BLaER1 (cell line): Measurements from ENCODE around the gene PAN3.

Experiments
- H3K27ac ChIP-seq: shearing (Covaris generic); formaldehyde crosslinking; 2 replicates; pipeline ENCODE4 v1.8.1; 2022
- H3K27me3 ChIP-seq: shearing (Covaris generic); formaldehyde crosslinking; 2 replicates; pipeline ENCODE4 v1.8.1; 2022
- H3K36me3 ChIP-seq: shearing (Covaris generic); formaldehyde crosslinking; 2 replicates; pipeline ENCODE4 v1.8.1; 2022
- H3K4me1 ChIP-seq: shearing (Covaris generic); formaldehyde crosslinking; 2 replicates; pipeline ENCODE4 v1.8.1; 2022
- H3K4me2 ChIP-seq: shearing (Covaris generic); formaldehyde crosslinking; 2 replicates; pipeline ENCODE4 v1.8.1; 2022
- H3K4me3 ChIP-seq: shearing (Covaris generic); formaldehyde crosslinking; 2 replicates; pipeline ENCODE4 v1.8.1; 2022
- H3K9ac ChIP-seq: shearing (Covaris generic); formaldehyde crosslinking; 2 replicates; pipeline ENCODE4 v1.8.1; 2022
- H3K9me3 ChIP-seq: shearing (Covaris generic); formaldehyde crosslinking; 2 replicates; pipeline ENCODE4 v1.8.1; 2022
- H4K20me1 ChIP-seq: shearing (Covaris generic); formaldehyde crosslinking; 2 replicates; pipeline ENCODE4 v1.8.1; 2022
- Cebpa-rat ChIP-seq: shearing (Covaris generic); IDR thresholded peaks from 2 replicates; pipeline ENCODE4 v1.8.1; 2022

The PAN3 gene

DNA sequence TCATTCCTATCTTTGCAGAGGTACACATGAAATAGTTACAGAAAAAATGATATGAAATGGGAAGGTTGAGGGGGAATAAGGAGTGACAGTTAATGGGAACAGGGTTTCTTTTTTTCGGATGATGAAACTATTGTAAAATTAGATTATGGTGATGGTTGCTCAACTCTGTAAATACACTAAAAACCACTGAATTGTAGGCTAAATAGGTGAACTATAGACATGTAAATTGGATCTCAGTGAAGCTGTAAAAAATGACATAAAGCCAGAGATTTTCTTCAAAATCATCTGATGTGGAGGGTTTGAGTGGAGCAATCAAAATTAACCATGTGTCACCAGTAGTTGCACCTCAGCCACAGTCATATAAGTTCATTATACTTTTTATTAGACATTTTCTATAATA is 31.4 kb upstream of the PAN3 start:
- Histone ChIP-seq H3K4me3 (no peak overlapping the region), H3K4me2 (no peak overlapping the region)
- TF ChIP-seq Cebpa-rat, result no peak

DNA sequence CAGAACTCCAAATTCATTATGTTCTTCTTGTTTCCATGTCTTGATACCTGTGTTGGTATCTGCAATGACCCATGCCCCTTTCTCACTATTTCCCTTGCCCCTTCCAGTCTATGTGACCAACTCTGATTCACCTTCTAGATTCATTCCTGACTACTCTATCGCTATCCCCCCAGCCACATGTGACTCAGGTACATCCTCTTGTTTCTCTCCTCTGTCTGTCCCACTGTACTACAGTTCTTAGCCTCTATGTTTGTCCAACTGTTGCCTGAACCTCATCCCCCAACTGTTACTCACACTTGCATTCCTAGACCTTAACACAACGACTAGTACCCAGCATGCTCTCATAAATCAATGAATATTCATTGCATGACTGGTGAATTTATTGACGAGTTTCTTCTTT is 27.9 kb upstream of the PAN3 start:
- no peak overlapping the region for H3K4me3 ChIP-seq
- no peak overlapping the region for H3K27ac ChIP-seq
- no peaks in the 10 kb centered on the region for H4K20me1 ChIP-seq
- H3K36me3 ChIP-seq, result no peaks in the 10 kb centered on the region
- H3K9me3 ChIP-seq, result no peaks in the 10 kb centered on the region
- no peak for TF ChIP-seq Cebpa-rat
- H3K9ac ChIP-seq, result no peak overlapping the region
- H3K4me1 ChIP-seq, result no peaks in the 10 kb centered on the region
- H3K4me2 ChIP-seq, result no peak overlapping the region
- no peaks in the 10 kb centered on the region for H3K27me3 ChIP-seq

More for the DNA sequence above, 31.4 kb upstream of the PAN3 start:
- Histone ChIP-seq H3K27ac (no peak overlapping the region), H3K9ac (no peak overlapping the region), H3K27me3 (no peaks in the 10 kb centered on the region), H3K4me1 (no peaks in the 10 kb centered on the region), H4K20me1 (no peaks in the 10 kb centered on the region), H3K9me3 (no peaks in the 10 kb centered on the region), H3K36me3 (no peaks in the 10 kb centered on the region)

GRCh38 chr13:28116736-28117135 is 21.6 kb upstream of the PAN3 start:
- Histone ChIP-seq H3K27me3 (no peaks in the 10 kb centered on the region), H3K4me2 (no peak overlapping the region), H3K4me1 (no peaks in the 10 kb centered on the region), H3K9me3 (no peaks in the 10 kb centered on the region; the same call in 1 of the 2 replicates), H3K9ac (no peak overlapping the region), H3K4me3 (no peak overlapping the region), H3K36me3 (no peaks in the 10 kb centered on the region), H4K20me1 (no peaks in the 10 kb centered on the region), H3K27ac (no peak overlapping the region)
- no peak for TF ChIP-seq Cebpa-rat

GRCh38 chr13:28117689-28118377 is 20.5 kb upstream of the PAN3 start:
- Histone ChIP-seq H3K27ac (no peak overlapping the region), H3K4me3 (no peak overlapping the region), H3K4me1 (peaks cover 7% of the 10 kb centered on the region; the same call in 1 of the 2 replicates), H3K9me3 (no peaks in the 10 kb centered on the region; the same call in 1 of the 2 replicates), H4K20me1 (no peaks in the 10 kb centered on the region), H3K27me3 (no peaks in the 10 kb centered on the region), H3K4me2 (no peak overlapping the region), H3K36me3 (no peaks in the 10 kb centered on the region), H3K9ac (no peak overlapping the region)
- no peak for TF ChIP-seq Cebpa-rat

DNA sequence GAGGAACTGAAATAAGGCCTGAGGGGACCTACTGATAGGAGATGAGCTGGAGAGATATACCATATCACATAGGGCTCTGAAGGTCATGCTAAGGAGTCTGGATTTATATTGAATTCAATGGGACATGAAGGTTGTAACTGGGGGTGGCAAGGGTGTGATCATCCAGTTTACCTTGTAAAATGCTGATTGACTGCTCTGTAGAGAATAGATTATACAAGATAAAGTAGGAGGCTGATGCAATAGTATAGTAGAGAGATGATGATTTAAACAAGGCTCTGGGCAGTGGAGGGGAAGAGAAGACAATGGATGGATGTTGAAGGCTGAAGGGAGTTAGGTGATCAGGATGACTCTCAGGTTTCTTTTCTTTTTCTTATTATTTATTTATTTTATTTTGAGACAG is 18.0 kb upstream of the PAN3 start:
- Histone ChIP-seq H3K9me3 (no peaks in the 10 kb centered on the region; the same call in 1 of the 2 replicates), H4K20me1 (no peaks in the 10 kb centered on the region), H3K27me3 (no peaks in the 10 kb centered on the region), H3K4me1 (peaks cover 7% of the 10 kb centered on the region; the same call in 1 of the 2 replicates), H3K27ac (no peak overlapping the region), H3K9ac (no peak overlapping the region), H3K36me3 (no peaks in the 10 kb centered on the region), H3K4me3 (no peak overlapping the region), H3K4me2 (no peak overlapping the region)
- no peak for TF ChIP-seq Cebpa-rat

DNA sequence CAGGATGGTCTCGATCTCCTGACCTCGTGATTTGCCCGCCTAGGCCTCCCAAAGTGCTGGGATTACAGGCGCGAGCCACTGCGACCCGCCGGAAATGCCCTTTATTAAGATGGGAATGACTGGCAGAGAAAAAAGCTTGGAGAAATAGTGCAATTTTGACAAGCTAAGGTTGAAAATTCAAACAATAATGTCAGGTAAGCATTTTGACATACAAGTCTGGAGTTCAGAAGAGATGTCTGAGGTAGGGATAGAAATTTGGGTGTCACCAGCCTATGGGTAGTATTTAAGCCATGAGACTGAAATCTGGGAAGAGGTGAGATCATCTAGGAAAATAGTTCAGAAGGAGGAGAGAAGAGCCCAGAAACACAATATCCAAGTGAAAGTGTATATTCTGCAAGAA is 17.1 kb upstream of the PAN3 start:
- no peak overlapping the region for H3K27ac ChIP-seq
- no peak for TF ChIP-seq Cebpa-rat

GRCh38 chr13:28128030-28128429 is 10.3 kb upstream of the PAN3 start:
- Histone ChIP-seq H3K4me3 (no peak overlapping the region), H4K20me1 (no peaks in the 10 kb centered on the region), H3K9ac (no peak overlapping the region), H3K36me3 (no peaks in the 10 kb centered on the region), H3K9me3 (no peaks in the 10 kb centered on the region), H3K27me3 (no peaks in the 10 kb centered on the region), H3K4me1 (peaks cover 25% of the 10 kb centered on the region), H3K4me2 (no peak overlapping the region), H3K27ac (no peak overlapping the region)
- TF ChIP-seq Cebpa-rat, result no peak

More for the DNA sequence above, 17.1 kb upstream of the PAN3 start:
- Histone ChIP-seq H3K27me3 (no peaks in the 10 kb centered on the region), H3K4me2 (no peak overlapping the region), H3K9me3 (no peaks in the 10 kb centered on the region; the same call in 1 of the 2 replicates), H3K9ac (no peak overlapping the region), H3K4me1 (peaks cover 10% of the 10 kb centered on the region), H4K20me1 (no peaks in the 10 kb centered on the region), H3K4me3 (no peak overlapping the region), H3K36me3 (no peaks in the 10 kb centered on the region)

GRCh38 chr13:28128926-28129325 is 9.4 kb upstream of the PAN3 start:
- no peaks in the 10 kb centered on the region for H3K36me3 ChIP-seq
- TF ChIP-seq Cebpa-rat, result no peak
- no peaks in the 10 kb centered on the region for H4K20me1 ChIP-seq
- H3K4me2 ChIP-seq, result 0 out of 2 replicates have a peak overlapping the region, but pooled peaks have one; percentile 4
- no peak overlapping the region for H3K9ac ChIP-seq
- H3K4me1 ChIP-seq, result peaks cover 25% of the 10 kb centered on the region
- no peak overlapping the region for H3K4me3 ChIP-seq
- no peak overlapping the region for H3K27ac ChIP-seq
- H3K9me3 ChIP-seq, result no peaks in the 10 kb centered on the region
- no peaks in the 10 kb centered on the region for H3K27me3 ChIP-seq

- Histone ChIP-seq H3K27me3 (no peaks in the 10 kb centered on the region), H3K27ac (no peak overlapping the region), H3K36me3 (0 out of 2 replicates have a peak, but pooled peaks cover 3% of the 10 kb centered on the region), H3K4me2 (no peak overlapping the region), H3K9ac (no peak overlapping the region), H3K4me1 (peaks cover 25% of the 10 kb centered on the region), H3K9me3 (no peaks in the 10 kb centered on the region), H3K4me3 (no peak overlapping the region), H4K20me1 (no peaks in the 10 kb centered on the region)
- no peak for TF ChIP-seq Cebpa-rat
These were observed 8.2 kb upstream of the PAN3 start for GRCh38 chr13:28129911-28130693.

- Histone ChIP-seq H3K27me3 (no peaks in the 10 kb centered on the region), H3K4me3 (no peak overlapping the region), H3K36me3 (peaks cover 6% of the 10 kb centered on the region; the same call in 1 of the 2 replicates), H3K4me1 (peaks cover 31% of the 10 kb centered on the region), H3K9me3 (no peaks in the 10 kb centered on the region), H3K9ac (no peak overlapping the region), H4K20me1 (no peaks in the 10 kb centered on the region), H3K4me2 (no peak overlapping the region), H3K27ac (no peak overlapping the region)
- TF ChIP-seq Cebpa-rat, result no peak
These were observed 6.7 kb upstream of the PAN3 start for GRCh38 chr13:28131646-28132045.
